Testis (tissue), 2 donors: ENCODE measurements around the gene ZFPM1.

Experiments used
- POLR2A ChIP-seq: fragments of 450-650 bp; IDR thresholded peaks from one replicate; pipeline ENCODE4 v1.6.1; 2017; ENCODE audit warnings: antibody characterized with exemption, mild to moderate bottlenecking, moderate library complexity
- TF ChIP-seq, protein P1 (sequence below), 3 experiments: fragments of 450-650 bp in 2 of 3; fragments of 200-600 bp in 1 of 3; sonication (generic) in 1 of 3; IDR thresholded peaks; one replicate each; pipeline ENCODE4 v1.5.1; 2016 to 2019; ENCODE audit warnings: antibody characterized with exemption in 3 of 3, mild to moderate bottlenecking in 2 of 3, moderate library complexity in 1 of 3

DNA sequence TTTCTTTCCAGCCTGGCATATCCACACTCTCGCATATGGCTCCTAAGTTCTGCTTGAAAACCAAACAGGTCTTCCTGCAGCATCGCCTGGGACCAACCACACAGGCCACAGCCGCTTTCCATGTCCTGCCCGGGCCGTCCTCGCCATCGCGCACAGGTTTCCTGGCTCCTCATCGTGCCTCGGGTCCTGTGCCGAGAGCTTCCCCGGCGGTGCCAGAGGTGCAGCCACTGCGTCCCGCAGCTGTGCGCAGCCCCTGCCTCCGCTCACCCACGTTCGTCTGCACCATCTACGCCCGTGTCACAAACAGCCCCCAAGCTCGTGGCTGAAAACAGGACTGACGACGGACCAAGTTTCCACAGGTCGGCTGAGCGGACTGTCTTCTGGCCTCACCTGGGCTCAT, 6.3 kb upstream of the ZFPM1 start:
- TF ChIP-seq, protein P1, sequence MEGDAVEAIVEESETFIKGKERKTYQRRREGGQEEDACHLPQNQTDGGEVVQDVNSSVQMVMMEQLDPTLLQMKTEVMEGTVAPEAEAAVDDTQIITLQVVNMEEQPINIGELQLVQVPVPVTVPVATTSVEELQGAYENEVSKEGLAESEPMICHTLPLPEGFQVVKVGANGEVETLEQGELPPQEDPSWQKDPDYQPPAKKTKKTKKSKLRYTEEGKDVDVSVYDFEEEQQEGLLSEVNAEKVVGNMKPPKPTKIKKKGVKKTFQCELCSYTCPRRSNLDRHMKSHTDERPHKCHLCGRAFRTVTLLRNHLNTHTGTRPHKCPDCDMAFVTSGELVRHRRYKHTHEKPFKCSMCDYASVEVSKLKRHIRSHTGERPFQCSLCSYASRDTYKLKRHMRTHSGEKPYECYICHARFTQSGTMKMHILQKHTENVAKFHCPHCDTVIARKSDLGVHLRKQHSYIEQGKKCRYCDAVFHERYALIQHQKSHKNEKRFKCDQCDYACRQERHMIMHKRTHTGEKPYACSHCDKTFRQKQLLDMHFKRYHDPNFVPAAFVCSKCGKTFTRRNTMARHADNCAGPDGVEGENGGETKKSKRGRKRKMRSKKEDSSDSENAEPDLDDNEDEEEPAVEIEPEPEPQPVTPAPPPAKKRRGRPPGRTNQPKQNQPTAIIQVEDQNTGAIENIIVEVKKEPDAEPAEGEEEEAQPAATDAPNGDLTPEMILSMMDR (IDR thresholded peaks at IDR 0.05) = no peak
- no peak for TF ChIP-seq POLR2A
